H9 (cell line): ENCODE measurements around the gene RRP36. TPM values are rescaled to one million over a fixed set of nuclear protein-coding genes. Genes with fewer than 3 reads are reported as not detected.
"Not testable (repeated sequence)": the region's sequence is repeated elsewhere in the genome, so short reads cannot be mapped to it uniquely, and the experiment has no call there.

Experiments used
- DNase-seq: peaks from one replicate; pipeline ENCODE4 v3.0.0-alpha.2; 2017
- H2AFZ ChIP-seq: one replicate; pipeline ENCODE4 v1.6.1; 2013; ENCODE audit warnings: mild to moderate bottlenecking, low read length, control low read depth, moderate library complexity
- H2AK5ac ChIP-seq: 2 replicates; pipeline ENCODE4 v1.6.1; 2013; ENCODE audit warnings: low read length, control low read depth, mixed read lengths; ENCODE audit not compliant: insufficient read length
- H2BK120ac ChIP-seq: one replicate; pipeline ENCODE4 v1.6.1; 2013; ENCODE audit warnings: low read depth, mild to moderate bottlenecking, low read length, control low read depth, inconsistent platforms; ENCODE audit not compliant: poor library complexity, severe bottlenecking
- H2BK12ac ChIP-seq: 2 replicates; pipeline ENCODE4 v1.6.1; 2013; ENCODE audit warnings: low read length, control low read depth, mixed read lengths, low read depth; ENCODE audit not compliant: insufficient read length
- H2BK15ac ChIP-seq: 2 replicates; pipeline ENCODE4 v1.6.1; 2013; ENCODE audit warnings: low read depth, low read length, control low read depth
- H2BK20ac ChIP-seq: one replicate; pipeline ENCODE4 v1.6.1; 2013; ENCODE audit warnings: low read depth, mild to moderate bottlenecking, low read length, control low read depth, inconsistent platforms; ENCODE audit not compliant: poor library complexity, severe bottlenecking
- H2BK5ac ChIP-seq: 2 replicates; pipeline ENCODE4 v1.6.1; 2013; ENCODE audit warnings: low read length, control low read depth, mixed read lengths; ENCODE audit not compliant: insufficient read length
- H3K14ac ChIP-seq: 2 replicates; pipeline ENCODE4 v1.6.1; 2013; ENCODE audit warnings: low read length, control low read depth; ENCODE audit not compliant: insufficient read depth
- H3K18ac ChIP-seq: 2 replicates; pipeline ENCODE4 v1.6.1; 2013; ENCODE audit warnings: low read depth, mild to moderate bottlenecking, mixed read lengths, low read length, control low read depth; ENCODE audit not compliant: insufficient read length
- H3K23ac ChIP-seq: 2 replicates; pipeline ENCODE4 v1.6.1; 2013; ENCODE audit warnings: low read length, control low read depth, mixed read lengths, low read depth; ENCODE audit not compliant: insufficient read length
- H3K23me2 ChIP-seq: 2 replicates; pipeline ENCODE4 v1.6.1; 2013; ENCODE audit warnings: low read depth, mild to moderate bottlenecking, mixed read lengths, low read length, control low read depth; ENCODE audit not compliant: insufficient read length, poor library complexity, severe bottlenecking
- H3K27ac ChIP-seq: 2 replicates; pipeline ENCODE4 v1.5.1; 2013; ENCODE audit warnings: low read length, control low read depth, mixed read lengths, low read depth; ENCODE audit not compliant: insufficient read length
- H3K27me3 ChIP-seq: 2 replicates; pipeline ENCODE4 v1.6.1; 2013; ENCODE audit warnings: low read length, control low read depth, inconsistent platforms; ENCODE audit not compliant: insufficient read depth
- H3K4ac ChIP-seq: 2 replicates; pipeline ENCODE4 v1.6.1; 2013; ENCODE audit warnings: low read depth, mild to moderate bottlenecking, control low read depth, inconsistent platforms, low read length, moderate library complexity
- H3K4me1 ChIP-seq: 2 replicates; pipeline ENCODE4 v1.6.1; 2013; ENCODE audit warnings: low read length, control low read depth, inconsistent platforms; ENCODE audit not compliant: insufficient read depth
- H3K4me2 ChIP-seq: 2 replicates; pipeline ENCODE4 v1.6.1; 2013; ENCODE audit warnings: low read length, control low read depth, mixed read lengths; ENCODE audit not compliant: insufficient read length, insufficient read depth
- H3K56ac ChIP-seq: 2 replicates; pipeline ENCODE4 v1.6.1; 2013; ENCODE audit warnings: low read depth, mild to moderate bottlenecking, mixed read lengths, low read length, control low read depth; ENCODE audit not compliant: insufficient read length
- H3K79me1 ChIP-seq: 2 replicates; pipeline ENCODE4 v1.6.1; 2013; ENCODE audit warnings: low read depth, mild to moderate bottlenecking, moderate library complexity, low read length, control low read depth, inconsistent platforms; ENCODE audit not compliant: insufficient read depth, poor library complexity, severe bottlenecking
- H3K79me2 ChIP-seq: 2 replicates; pipeline ENCODE4 v1.6.1; 2013; ENCODE audit warnings: low read length, control low read depth, inconsistent platforms; ENCODE audit not compliant: insufficient read depth
- H3K9ac ChIP-seq: 2 replicates; pipeline ENCODE4 v1.6.1; 2013; ENCODE audit warnings: low read length, control low read depth, mixed read lengths; ENCODE audit not compliant: insufficient read length; ENCODE audit errors: extremely low read depth
- H3K9me3 ChIP-seq: one replicate; pipeline ENCODE4 v1.6.1; 2013; ENCODE audit warnings: low read depth, low read length, inconsistent platforms; ENCODE audit not compliant: control insufficient read depth
- H3T11ph ChIP-seq: one replicate; pipeline ENCODE4 v1.6.1; 2013; ENCODE audit warnings: mild to moderate bottlenecking, low read length, control low read depth, inconsistent platforms
- H4K20me1 ChIP-seq: one replicate; pipeline ENCODE4 v1.6.1; 2013; ENCODE audit not compliant: control insufficient read depth, insufficient read length, insufficient read depth
- H4K5ac ChIP-seq: 2 replicates; pipeline ENCODE4 v1.6.1; 2013; ENCODE audit warnings: low read depth, mild to moderate bottlenecking, mixed read lengths, low read length, control low read depth; ENCODE audit not compliant: insufficient read length
- H4K8ac ChIP-seq: replicated peaks from 2 replicates; pipeline ENCODE4 v1.6.1; 2013; ENCODE audit warnings: low read length, control low read depth, mixed read lengths, low read depth; ENCODE audit not compliant: insufficient read length
- H4K91ac ChIP-seq: 2 replicates; pipeline ENCODE4 v1.6.1; 2013; ENCODE audit warnings: low read depth, mild to moderate bottlenecking, moderate library complexity, mixed read lengths, low read length, control low read depth; ENCODE audit not compliant: insufficient read length
- H3K27ac Mint-ChIP-seq, 3 experiments: 2 replicates in 2 of 3; 3 replicates in 1 of 3; pipeline ENCODE4 v1.8.0; 2020 to 2021; ENCODE audit warnings: mixed read lengths in 3 of 3, mild to moderate bottlenecking in 1 of 3, moderate library complexity in 1 of 3
- H3K27me3 Mint-ChIP-seq: 2 replicates; pipeline ENCODE4 v1.8.0; 2021; ENCODE audit warnings: low read depth, mild to moderate bottlenecking, moderate library complexity, mixed read lengths
- H3K36me3 Mint-ChIP-seq, 3 experiments: 2 replicates in 2 of 3; 3 replicates in 1 of 3; pipeline ENCODE4 v1.8.0; 2020 to 2021; ENCODE audit warnings: low read depth in 3 of 3, mixed read lengths in 3 of 3; ENCODE audit not compliant: insufficient read depth in 1 of 3
- H3K4me1 Mint-ChIP-seq, 2 experiments: 2 replicates each; pipeline ENCODE4 v1.8.0; 2020; ENCODE audit warnings: mixed read lengths in 2 of 2
- H3K4me3 Mint-ChIP-seq, 2 experiments: 2 replicates in 1 of 2; 3 replicates in 1 of 2; pipeline ENCODE4 v1.8.0; 2020 to 2021; ENCODE audit warnings: mild to moderate bottlenecking in 2 of 2, mixed read lengths in 2 of 2, moderate library complexity in 1 of 2
- H3K9me3 Mint-ChIP-seq, 2 experiments: 2 replicates in 1 of 2; 3 replicates in 1 of 2; pipeline ENCODE4 v1.8.0; 2020; ENCODE audit warnings: mild to moderate bottlenecking in 2 of 2, mixed read lengths in 2 of 2, moderate library complexity in 1 of 2
- CTCF ChIP-seq: fragments of 200-600 bp; sonication (generic); conservative IDR thresholded peaks from 3 replicates; pipeline ENCODE4 v1.8.0; 2021; ENCODE audit warnings: antibody characterized with exemption, mild to moderate bottlenecking
- whole genome bisulfite sequencing: extraction: QIAGEN DNeasy Blood & Tissue Kit; methylation state at CpG from one replicate; pipeline ENCODE4 v1.1.7; 2013; ENCODE audit warnings: missing lambda C conversion rate, low lambda C conversion rate, mixed read lengths; ENCODE audit not compliant: insufficient read length; ENCODE audit errors: extremely low coverage; 5-methylcytosine and 5-hydroxymethylcytosine counted together
- total RNA-seq: library from RNA; stranded (reverse); gene quantifications from 2 replicates; pipeline ENCODE4 v1.2.1, GENCODE V29; 2021

The RRP36 gene
- total RNA-seq, 1 experiment from 2014 or later, result 117 TPM

- Histone ChIP-seq H3K27me3 (no peaks in the 10 kb centered on the region), H3K4ac (no peak overlapping the region), H4K8ac (no peak overlapping the region), H2BK12ac (no peak overlapping the region), H3K56ac (no peak overlapping the region), H3K14ac (no peak overlapping the region), H3K23ac (no peak overlapping the region), H3K9me3 (no peaks in the 10 kb centered on the region), H2BK15ac (no peak overlapping the region), H3K79me1 (no peaks in the 10 kb centered on the region), H3K23me2 (no peaks in the 10 kb centered on the region), H3T11ph (no peak overlapping the region), H3K4me2 (no peak overlapping the region), H4K5ac (no peak overlapping the region), H2BK20ac (no peak overlapping the region), H2AFZ (no peak overlapping the region), H3K4me1 (no peaks in the 10 kb centered on the region), H3K79me2 (no peaks in the 10 kb centered on the region), H3K18ac (no peak overlapping the region), H2BK5ac (no peak overlapping the region), H3K27ac (no peak overlapping the region), H2BK120ac (no peak overlapping the region), H4K91ac (no peak overlapping the region), H3K9ac (no peak overlapping the region), H2AK5ac (no peak overlapping the region), H4K20me1 (no peaks in the 10 kb centered on the region)
- TF ChIP-seq CTCF, result no peak
- DNase-seq, result peak; percentile 17
- WGBS, result no CpG with 5 or more reads among the region's 18 CpGs
- Mint-ChIP-seq H3K9me3 (no peaks in the 10 kb centered on the region; a peak in 1 of 5 replicates), H3K27me3 (no peaks in the 10 kb centered on the region; the same call in none of the 2 replicates), H3K36me3 (peaks cover 30 to 81% (median 76%) of the 10 kb centered on the region in 3 experiments), H3K4me3 (no peak overlapping the region; a peak in 2 of 5 replicates), H3K4me1 (no peaks in the 10 kb centered on the region), H3K27ac (peak overlapping the region in 2 of 3 experiments; percentile 68 to 92; a peak in 2 of 7 replicates)
Observed at GRCh38 chr6:43040542-43041257, 19.3 kb downstream of the RRP36 start.

GRCh38 chr6:43041475-43041874 lies 20.1 kb downstream of the RRP36 start:
- not testable (repeated sequence) for H2BK15ac ChIP-seq, H3K79me1 ChIP-seq, H4K91ac ChIP-seq, H3K18ac ChIP-seq, H2AFZ ChIP-seq, H3K14ac ChIP-seq, H3K27me3 Mint-ChIP-seq, H3K4me2 ChIP-seq, H2BK20ac ChIP-seq, H3K9me3 ChIP-seq, H3K79me2 ChIP-seq, H2BK120ac ChIP-seq, H2AK5ac ChIP-seq, H3K4ac ChIP-seq, H3K23ac ChIP-seq, H3K4me1 ChIP-seq, H4K8ac ChIP-seq, H3K9me3 Mint-ChIP-seq, H2BK12ac ChIP-seq, H3K27me3 ChIP-seq, H3T11ph ChIP-seq, H3K27ac Mint-ChIP-seq, H3K27ac ChIP-seq, H3K56ac ChIP-seq, DNase-seq, H3K4me1 Mint-ChIP-seq, H2BK5ac ChIP-seq, H3K23me2 ChIP-seq, H3K4me3 Mint-ChIP-seq, H4K5ac ChIP-seq, H4K20me1 ChIP-seq, H3K9ac ChIP-seq
- H3K36me3 Mint-ChIP-seq, result peaks cover 33 to 84% (median 83%) of the 10 kb centered on the region in 3 experiments
- WGBS, result no CpG with 5 or more reads among the region's 8 CpGs
